GM23338 (cell line): ENCODE measurements around the gene SPPL2C.

ENCODE experiments used
- EZH2phosphoT487 ChIP-seq: fragments of 200-600 bp; sonication (generic); IDR thresholded peaks from one replicate; pipeline ENCODE4 v1.8.1; 2018; ENCODE audit warnings: antibody characterized with exemption; ENCODE audit not compliant: unreplicated experiment
- POLR2AphosphoS5 ChIP-seq: IDR thresholded peaks from 2 replicates; pipeline ENCODE4 v1.6.1; 2016; ENCODE audit warnings: antibody characterized with exemption, low read depth
- TF ChIP-seq, protein P1 (sequence below), 2 experiments: fragments of 200-600 bp in 1 of 2; sonication (generic) in 1 of 2; conservative IDR thresholded peaks; 2 replicates each; pipeline versions ENCODE4 v1.5.1 to v1.6.1; 2016 to 2017; ENCODE audit warnings: antibody characterized with exemption in 2 of 2, low read depth in 2 of 2, mild to moderate bottlenecking in 2 of 2, moderate library complexity in 1 of 2

DNA sequence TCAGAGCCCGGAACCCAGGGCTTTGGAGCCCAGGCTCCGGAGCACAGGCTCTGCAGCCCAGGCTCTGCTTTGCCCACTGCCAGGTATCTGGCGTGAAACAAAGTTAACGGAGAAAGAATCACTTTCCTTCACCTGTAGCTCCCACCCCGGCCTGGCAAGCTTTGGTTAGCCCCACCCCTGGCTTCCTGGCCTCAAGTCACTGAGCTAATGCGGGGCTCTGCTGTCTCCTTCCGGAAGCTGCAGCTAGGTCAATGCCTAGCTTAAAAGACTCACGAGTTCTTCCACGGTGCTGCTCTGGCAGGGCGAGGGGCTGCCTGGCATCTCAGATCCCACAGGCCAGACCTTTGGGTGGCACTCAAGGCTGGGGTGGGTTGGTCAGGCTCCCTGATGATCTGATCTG, 21.1 kb upstream of the SPPL2C start:
- no peak for TF ChIP-seq EZH2phosphoT487
- TF ChIP-seq, protein P1, sequence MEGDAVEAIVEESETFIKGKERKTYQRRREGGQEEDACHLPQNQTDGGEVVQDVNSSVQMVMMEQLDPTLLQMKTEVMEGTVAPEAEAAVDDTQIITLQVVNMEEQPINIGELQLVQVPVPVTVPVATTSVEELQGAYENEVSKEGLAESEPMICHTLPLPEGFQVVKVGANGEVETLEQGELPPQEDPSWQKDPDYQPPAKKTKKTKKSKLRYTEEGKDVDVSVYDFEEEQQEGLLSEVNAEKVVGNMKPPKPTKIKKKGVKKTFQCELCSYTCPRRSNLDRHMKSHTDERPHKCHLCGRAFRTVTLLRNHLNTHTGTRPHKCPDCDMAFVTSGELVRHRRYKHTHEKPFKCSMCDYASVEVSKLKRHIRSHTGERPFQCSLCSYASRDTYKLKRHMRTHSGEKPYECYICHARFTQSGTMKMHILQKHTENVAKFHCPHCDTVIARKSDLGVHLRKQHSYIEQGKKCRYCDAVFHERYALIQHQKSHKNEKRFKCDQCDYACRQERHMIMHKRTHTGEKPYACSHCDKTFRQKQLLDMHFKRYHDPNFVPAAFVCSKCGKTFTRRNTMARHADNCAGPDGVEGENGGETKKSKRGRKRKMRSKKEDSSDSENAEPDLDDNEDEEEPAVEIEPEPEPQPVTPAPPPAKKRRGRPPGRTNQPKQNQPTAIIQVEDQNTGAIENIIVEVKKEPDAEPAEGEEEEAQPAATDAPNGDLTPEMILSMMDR (conservative IDR thresholded peaks at IDR 0.05; ENCODE audit: low read depth in 2 of 2): no peak
- no peak for TF ChIP-seq POLR2AphosphoS5
